Measurements from ENCODE around the gene FANCC.
A peak's percentile ranks its signal among the peaks of the same experiment; 100 is the strongest.

- TF ChIP-seq CTCF (IDR thresholded peaks at IDR 0.05) (peak in 2 of 7 experiments; percentile 10 to 31), POLR2A (IDR thresholded peaks at IDR 0.05) (no peak)
Measured at GRCh38 chr9:95078939-95079338, 238.6 kb downstream of the FANCC start.

Data from body of pancreas (tissue), 4 donors.